HL-60 (cell line): ENCODE data around the gene PRPF40B.

Experiments used
- DNase-seq, 2 experiments: peaks; one replicate each; pipeline ENCODE4 v3.0.0-alpha.2; 2010 to 2020; ENCODE audit warnings: low read depth in 1 of 2, low spot score in 1 of 2
- H3K27ac ChIP-seq: fragments of 250-450 bp; sonication (Bioruptor Pico); replicated peaks from 2 replicates; pipeline ENCODE4 v1.5.1; 2020; ENCODE audit warnings: mild to moderate bottlenecking, moderate library complexity
- H3K27me3 ChIP-seq: fragments of 250-450 bp; sonication (Bioruptor Pico); 2 replicates; pipeline ENCODE4 v1.5.1; 2021; ENCODE audit warnings: mild to moderate bottlenecking, moderate library complexity; ENCODE audit not compliant: insufficient read depth, poor library complexity, severe bottlenecking
- H3K4me3 ChIP-seq: replicated peaks from 2 replicates; pipeline ENCODE4 v1.5.1; 2011; ENCODE audit warnings: mild to moderate bottlenecking, control low read depth, low read length; ENCODE audit not compliant: insufficient read depth
- GABPA ChIP-seq: IDR thresholded peaks from 2 replicates; pipeline ENCODE4 v1.6.1; 2012; ENCODE audit warnings: low read depth
- POLR2AphosphoS5 ChIP-seq: IDR thresholded peaks from 2 replicates; pipeline ENCODE4 v1.6.1; 2012; ENCODE audit warnings: low read depth
- SPI1 ChIP-seq: IDR thresholded peaks from 2 replicates; pipeline ENCODE4 v1.6.1; 2012; ENCODE audit warnings: low read depth, mild to moderate bottlenecking, borderline replicate concordance
- TF ChIP-seq, protein P1 (sequence below): IDR thresholded peaks from 2 replicates; pipeline ENCODE4 v1.6.1; 2012; ENCODE audit warnings: low read depth; ENCODE audit not compliant: insufficient replicate concordance
- TF ChIP-seq, protein P2 (sequence below): IDR thresholded peaks from one replicate; pipeline ENCODE4 v1.5.1; 2011; ENCODE audit warnings: low read length, control low read depth, inconsistent platforms; ENCODE audit not compliant: insufficient read depth

Gene PRPF40B

DNA sequence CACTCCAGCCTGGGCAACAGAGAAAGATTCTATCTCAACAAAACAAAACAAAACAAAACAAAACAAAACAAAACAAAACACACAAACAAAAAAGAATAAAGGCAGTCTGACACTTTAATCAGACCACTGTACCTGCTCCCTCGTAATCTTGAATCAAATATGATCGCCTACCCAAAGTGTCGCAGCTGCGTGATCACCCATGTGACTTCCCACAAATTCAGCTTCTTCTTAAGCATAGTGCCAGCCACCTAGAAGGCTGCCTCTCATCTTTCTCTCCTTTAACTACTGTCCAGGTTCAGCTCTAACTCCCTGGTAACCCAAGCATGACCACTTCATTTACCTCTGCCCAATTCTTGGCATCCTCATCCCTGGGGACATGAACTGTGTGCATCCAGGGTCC lies 46.4 kb downstream of the PRPF40B start:
- Histone ChIP-seq H3K4me3 (no peak overlapping the region), H3K27me3 (no peaks in the 10 kb centered on the region), H3K27ac (no peak overlapping the region)
- no peak for TF ChIP-seq SPI1
- TF ChIP-seq, protein P1, sequence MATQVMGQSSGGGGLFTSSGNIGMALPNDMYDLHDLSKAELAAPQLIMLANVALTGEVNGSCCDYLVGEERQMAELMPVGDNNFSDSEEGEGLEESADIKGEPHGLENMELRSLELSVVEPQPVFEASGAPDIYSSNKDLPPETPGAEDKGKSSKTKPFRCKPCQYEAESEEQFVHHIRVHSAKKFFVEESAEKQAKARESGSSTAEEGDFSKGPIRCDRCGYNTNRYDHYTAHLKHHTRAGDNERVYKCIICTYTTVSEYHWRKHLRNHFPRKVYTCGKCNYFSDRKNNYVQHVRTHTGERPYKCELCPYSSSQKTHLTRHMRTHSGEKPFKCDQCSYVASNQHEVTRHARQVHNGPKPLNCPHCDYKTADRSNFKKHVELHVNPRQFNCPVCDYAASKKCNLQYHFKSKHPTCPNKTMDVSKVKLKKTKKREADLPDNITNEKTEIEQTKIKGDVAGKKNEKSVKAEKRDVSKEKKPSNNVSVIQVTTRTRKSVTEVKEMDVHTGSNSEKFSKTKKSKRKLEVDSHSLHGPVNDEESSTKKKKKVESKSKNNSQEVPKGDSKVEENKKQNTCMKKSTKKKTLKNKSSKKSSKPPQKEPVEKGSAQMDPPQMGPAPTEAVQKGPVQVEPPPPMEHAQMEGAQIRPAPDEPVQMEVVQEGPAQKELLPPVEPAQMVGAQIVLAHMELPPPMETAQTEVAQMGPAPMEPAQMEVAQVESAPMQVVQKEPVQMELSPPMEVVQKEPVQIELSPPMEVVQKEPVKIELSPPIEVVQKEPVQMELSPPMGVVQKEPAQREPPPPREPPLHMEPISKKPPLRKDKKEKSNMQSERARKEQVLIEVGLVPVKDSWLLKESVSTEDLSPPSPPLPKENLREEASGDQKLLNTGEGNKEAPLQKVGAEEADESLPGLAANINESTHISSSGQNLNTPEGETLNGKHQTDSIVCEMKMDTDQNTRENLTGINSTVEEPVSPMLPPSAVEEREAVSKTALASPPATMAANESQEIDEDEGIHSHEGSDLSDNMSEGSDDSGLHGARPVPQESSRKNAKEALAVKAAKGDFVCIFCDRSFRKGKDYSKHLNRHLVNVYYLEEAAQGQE = no peak
- TF ChIP-seq GABPA = no peak
- TF ChIP-seq POLR2AphosphoS5 = no peak
- TF ChIP-seq, protein P2, sequence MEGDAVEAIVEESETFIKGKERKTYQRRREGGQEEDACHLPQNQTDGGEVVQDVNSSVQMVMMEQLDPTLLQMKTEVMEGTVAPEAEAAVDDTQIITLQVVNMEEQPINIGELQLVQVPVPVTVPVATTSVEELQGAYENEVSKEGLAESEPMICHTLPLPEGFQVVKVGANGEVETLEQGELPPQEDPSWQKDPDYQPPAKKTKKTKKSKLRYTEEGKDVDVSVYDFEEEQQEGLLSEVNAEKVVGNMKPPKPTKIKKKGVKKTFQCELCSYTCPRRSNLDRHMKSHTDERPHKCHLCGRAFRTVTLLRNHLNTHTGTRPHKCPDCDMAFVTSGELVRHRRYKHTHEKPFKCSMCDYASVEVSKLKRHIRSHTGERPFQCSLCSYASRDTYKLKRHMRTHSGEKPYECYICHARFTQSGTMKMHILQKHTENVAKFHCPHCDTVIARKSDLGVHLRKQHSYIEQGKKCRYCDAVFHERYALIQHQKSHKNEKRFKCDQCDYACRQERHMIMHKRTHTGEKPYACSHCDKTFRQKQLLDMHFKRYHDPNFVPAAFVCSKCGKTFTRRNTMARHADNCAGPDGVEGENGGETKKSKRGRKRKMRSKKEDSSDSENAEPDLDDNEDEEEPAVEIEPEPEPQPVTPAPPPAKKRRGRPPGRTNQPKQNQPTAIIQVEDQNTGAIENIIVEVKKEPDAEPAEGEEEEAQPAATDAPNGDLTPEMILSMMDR = no peak
- no peak for DNase-seq

DNA sequence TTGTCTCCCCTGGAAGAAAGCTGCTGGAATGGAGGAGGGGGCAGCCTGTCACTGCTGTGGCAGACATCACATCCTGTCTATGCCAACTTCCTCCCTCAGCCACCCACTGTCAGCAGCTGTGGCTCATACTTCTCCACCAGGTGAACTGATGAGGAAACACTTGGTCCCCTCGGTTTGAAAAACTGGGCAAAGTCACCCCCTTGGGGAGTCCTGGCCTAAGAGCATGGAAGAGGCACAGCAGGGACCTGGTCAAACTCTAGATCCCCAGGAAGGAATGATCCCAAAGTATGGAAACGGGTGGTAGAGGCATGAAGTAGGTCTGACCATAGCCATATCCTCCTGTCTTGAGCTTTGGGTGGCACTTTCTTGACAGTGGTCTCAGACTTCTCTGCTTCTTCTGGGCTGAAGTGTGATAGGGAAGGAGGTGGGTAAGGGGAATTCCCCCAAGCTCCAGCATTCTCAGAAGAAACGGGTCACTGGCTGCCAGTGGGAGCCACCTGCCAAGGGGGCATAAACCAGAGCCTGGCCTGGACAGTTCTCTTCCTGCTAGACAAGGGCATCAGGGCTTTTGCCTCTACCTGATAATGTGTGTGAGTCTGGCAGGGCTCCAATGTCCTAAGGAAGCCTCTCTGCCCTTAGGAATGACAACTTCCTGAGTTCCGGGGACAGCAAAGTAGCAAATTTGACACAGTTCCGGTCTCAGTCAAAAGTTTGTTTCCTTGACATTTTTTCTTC lies 47.8 kb downstream of the PRPF40B start:
- TF ChIP-seq SPI1 (peak; percentile 86), GABPA (peak; percentile 20; the same call in 1 of the 2 replicates), POLR2AphosphoS5 (peak; percentile 82)
- TF ChIP-seq, protein P1 = no peak
- H3K4me3 ChIP-seq = no peak overlapping the region
- peak overlapping the region; percentile 68 for H3K27ac ChIP-seq
- DNase-seq = peak; percentile 31 to 79
- H3K27me3 ChIP-seq = no peaks in the 10 kb centered on the region

DNA sequence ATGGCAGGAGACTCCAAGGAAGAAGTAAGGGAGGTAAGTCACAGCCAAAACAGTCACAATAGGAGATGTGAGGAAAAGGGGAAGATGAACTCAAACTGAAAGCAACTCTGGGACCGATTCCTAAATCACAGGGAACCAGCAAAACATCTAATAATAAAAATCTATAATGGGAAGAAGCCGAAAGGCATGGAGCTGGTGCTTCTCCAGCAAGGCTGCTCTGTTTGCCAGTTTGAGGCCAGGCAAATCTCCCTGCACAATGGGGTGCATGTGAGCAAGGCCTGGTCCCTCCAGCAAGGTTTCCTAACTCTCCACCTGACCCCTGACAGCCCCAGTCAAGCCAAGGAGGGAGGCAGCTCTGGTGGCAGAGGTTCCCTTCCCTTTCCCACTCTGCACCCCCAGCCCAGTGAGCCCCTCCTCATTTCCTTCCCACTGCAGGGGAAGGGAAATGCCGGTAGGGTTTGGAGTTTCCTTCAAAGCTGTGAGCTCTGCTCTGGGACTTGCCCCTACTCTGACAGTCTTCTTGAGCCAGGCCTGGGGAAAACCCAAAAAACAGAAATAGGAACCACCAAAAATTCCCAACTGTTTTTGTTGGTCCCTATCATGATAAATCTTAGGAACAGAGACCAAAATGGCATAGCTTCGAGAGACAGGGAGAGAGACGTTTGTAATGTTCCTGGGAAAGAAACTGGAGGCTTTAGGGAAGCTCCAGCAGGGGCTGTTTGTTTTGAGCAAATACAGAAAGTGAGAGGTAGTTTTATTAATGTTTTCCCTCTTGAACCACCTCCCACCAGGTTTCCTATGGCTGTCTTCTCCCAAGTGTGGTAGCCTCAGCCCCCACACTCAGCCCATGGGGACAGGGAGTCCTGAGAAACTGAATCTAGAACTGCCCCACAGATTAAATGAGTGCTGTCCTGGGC lies 49.2 kb downstream of the PRPF40B start:
- H3K27ac ChIP-seq = no peak overlapping the region
- no peaks in the 10 kb centered on the region for H3K27me3 ChIP-seq
- no peak for DNase-seq
- TF ChIP-seq, protein P2 = no peak
- TF ChIP-seq SPI1 = no peak
- TF ChIP-seq, protein P1 = no peak
- TF ChIP-seq POLR2AphosphoS5 = no peak
- no peak for TF ChIP-seq GABPA
- H3K4me3 ChIP-seq = no peak overlapping the region
